Panc1 (cell line): ENCODE results near the gene E4F1.

Source experiments
- CTCF ChIP-seq: fragments of 450-650 bp; IDR thresholded peaks from 2 replicates; pipeline ENCODE4 v1.5.1; 2017; ENCODE audit warnings: mild to moderate bottlenecking
- POLR2AphosphoS5 ChIP-seq: IDR thresholded peaks from 2 replicates; pipeline ENCODE4 v1.6.1; 2012; ENCODE audit warnings: mild to moderate bottlenecking, low read depth, low read length, moderate library complexity
- TCF7L2 ChIP-seq: IDR thresholded peaks from 2 replicates; pipeline ENCODE4 v1.6.1; 2011; ENCODE audit warnings: mild to moderate bottlenecking, low read depth, low read length, inconsistent platforms
- TF ChIP-seq, protein P1 (sequence below), 2 experiments: IDR thresholded peaks; 2 replicates each; pipeline ENCODE4 v1.6.1; 2011 to 2012; ENCODE audit warnings: low read depth in 2 of 2, control low read depth in 1 of 2, low read length in 1 of 2, mild to moderate bottlenecking in 1 of 2, moderate library complexity in 1 of 2; ENCODE audit not compliant: insufficient read depth in 1 of 2

GRCh38 chr16:2190002-2190658 lies 33.3 kb upstream of the E4F1 start:
- TF ChIP-seq, protein P1, sequence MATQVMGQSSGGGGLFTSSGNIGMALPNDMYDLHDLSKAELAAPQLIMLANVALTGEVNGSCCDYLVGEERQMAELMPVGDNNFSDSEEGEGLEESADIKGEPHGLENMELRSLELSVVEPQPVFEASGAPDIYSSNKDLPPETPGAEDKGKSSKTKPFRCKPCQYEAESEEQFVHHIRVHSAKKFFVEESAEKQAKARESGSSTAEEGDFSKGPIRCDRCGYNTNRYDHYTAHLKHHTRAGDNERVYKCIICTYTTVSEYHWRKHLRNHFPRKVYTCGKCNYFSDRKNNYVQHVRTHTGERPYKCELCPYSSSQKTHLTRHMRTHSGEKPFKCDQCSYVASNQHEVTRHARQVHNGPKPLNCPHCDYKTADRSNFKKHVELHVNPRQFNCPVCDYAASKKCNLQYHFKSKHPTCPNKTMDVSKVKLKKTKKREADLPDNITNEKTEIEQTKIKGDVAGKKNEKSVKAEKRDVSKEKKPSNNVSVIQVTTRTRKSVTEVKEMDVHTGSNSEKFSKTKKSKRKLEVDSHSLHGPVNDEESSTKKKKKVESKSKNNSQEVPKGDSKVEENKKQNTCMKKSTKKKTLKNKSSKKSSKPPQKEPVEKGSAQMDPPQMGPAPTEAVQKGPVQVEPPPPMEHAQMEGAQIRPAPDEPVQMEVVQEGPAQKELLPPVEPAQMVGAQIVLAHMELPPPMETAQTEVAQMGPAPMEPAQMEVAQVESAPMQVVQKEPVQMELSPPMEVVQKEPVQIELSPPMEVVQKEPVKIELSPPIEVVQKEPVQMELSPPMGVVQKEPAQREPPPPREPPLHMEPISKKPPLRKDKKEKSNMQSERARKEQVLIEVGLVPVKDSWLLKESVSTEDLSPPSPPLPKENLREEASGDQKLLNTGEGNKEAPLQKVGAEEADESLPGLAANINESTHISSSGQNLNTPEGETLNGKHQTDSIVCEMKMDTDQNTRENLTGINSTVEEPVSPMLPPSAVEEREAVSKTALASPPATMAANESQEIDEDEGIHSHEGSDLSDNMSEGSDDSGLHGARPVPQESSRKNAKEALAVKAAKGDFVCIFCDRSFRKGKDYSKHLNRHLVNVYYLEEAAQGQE (IDR thresholded peaks at IDR 0.05; ENCODE audit: insufficient read depth in 1 of 2, low read depth in 2 of 2, low read length in 1 of 2), result no peak
- TF ChIP-seq CTCF, result no peak
- no peak for TF ChIP-seq POLR2AphosphoS5
- TF ChIP-seq TCF7L2, result no peak
